T-helper 2 cell treated with Interferon-gamma antibody and Interleukin-4, amounts not matched to agents 5 μg/mL and 100 μg/mL, for 36 hours (primary cell): ENCODE results near the gene PRTFDC1.
"Not testable (repeated sequence)": the region's sequence is repeated elsewhere in the genome, so short reads cannot be mapped to it uniquely, and the experiment has no call there.

Experiments
- DNase-seq: peaks from one replicate; pipeline ENCODE4 v3.0.0; 2021; ENCODE audit warnings: low spot score
- H3K27ac Mint-ChIP-seq: one replicate; pipeline ENCODE4 v1.8.0; 2021; ENCODE audit warnings: mild to moderate bottlenecking, mixed read lengths
- H3K27me3 Mint-ChIP-seq: one replicate; pipeline ENCODE4 v1.8.0; 2021; ENCODE audit warnings: low read depth, mixed read lengths
- H3K36me3 Mint-ChIP-seq: one replicate; pipeline ENCODE4 v1.8.0; 2021; ENCODE audit warnings: low read depth, mixed read lengths
- H3K4me1 Mint-ChIP-seq: one replicate; pipeline ENCODE4 v1.8.0; 2021; ENCODE audit warnings: low read depth, mixed read lengths
- H3K4me3 Mint-ChIP-seq: one replicate; pipeline ENCODE4 v1.8.0; 2022; ENCODE audit warnings: mild to moderate bottlenecking, moderate library complexity, mixed read lengths
- H3K9me3 Mint-ChIP-seq: one replicate; pipeline ENCODE4 v1.8.0; 2021; ENCODE audit warnings: mixed read lengths

Gene PRTFDC1

DNA sequence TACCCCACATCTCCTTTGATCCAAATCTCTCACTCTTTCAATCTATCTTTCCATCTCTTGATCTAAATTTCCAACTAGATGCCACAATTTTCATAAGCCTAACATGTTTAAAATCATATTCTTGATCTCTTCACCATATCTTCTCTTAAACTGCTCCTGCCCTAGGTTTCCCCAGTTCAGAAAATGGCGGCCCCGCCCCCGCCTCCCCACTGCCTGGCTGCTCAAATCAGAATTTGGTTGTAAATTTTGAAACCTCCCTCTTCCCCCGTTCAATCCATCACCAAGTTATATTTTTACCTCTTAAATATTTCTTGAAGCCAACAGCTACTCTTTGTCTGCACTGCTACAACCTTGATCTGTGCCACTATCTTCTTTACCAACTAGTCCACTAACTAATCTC, 27.3 kb upstream of the PRTFDC1 start:
- Mint-ChIP-seq H3K9me3 (no peaks in the 10 kb centered on the region), H3K36me3 (no peaks in the 10 kb centered on the region), H3K27me3 (peaks cover 14% of the 10 kb centered on the region), H3K27ac (no peak overlapping the region), H3K4me1 (peaks cover 10% of the 10 kb centered on the region), H3K4me3 (no peak overlapping the region)
- no peak for DNase-seq

DNA sequence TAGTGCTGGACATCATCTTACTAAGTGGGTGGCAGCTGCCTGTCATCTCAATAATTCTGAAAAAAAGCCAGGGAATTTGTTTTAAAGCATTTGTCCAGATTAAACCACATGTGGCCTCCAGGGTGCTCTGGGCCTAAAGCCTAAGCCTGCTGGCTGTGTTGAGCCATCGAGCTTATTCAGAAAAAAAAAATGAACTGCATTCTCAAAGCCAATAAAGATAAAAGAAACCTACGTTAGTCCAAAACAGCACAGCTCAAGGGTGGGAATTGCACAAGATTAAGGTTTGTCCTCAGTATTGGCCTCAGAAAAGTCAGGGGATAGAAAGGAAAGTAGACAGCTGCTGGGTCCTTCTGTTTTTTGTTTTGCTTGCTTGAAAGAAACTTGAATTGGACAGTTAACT, 22.6 kb upstream of the PRTFDC1 start:
- no peak overlapping the region for H3K27ac Mint-ChIP-seq
- H3K9me3 Mint-ChIP-seq, result no peaks in the 10 kb centered on the region
- no peak overlapping the region for H3K4me3 Mint-ChIP-seq
- peaks cover 12% of the 10 kb centered on the region for H3K27me3 Mint-ChIP-seq
- DNase-seq, result no peak
- H3K4me1 Mint-ChIP-seq, result peaks cover 4% of the 10 kb centered on the region
- no peaks in the 10 kb centered on the region for H3K36me3 Mint-ChIP-seq

DNA sequence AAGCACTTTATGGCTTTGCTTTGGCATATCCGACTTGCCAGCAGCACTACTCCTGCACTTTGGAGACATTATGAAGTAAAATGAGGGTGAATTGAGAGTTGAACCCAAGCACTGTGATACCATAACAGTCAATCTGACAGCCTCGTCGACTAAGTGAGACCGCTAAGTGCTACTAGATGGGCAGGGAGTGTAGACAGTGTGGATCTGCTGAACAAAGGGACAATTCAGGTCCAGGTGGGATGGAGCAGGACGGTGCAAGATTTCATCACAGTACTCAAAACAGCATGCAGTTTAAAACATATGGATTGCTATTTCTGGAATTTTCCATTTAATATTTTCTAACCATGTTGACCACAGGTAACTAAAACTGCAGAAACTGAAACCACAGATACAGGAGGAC, 20.8 kb upstream of the PRTFDC1 start:
- H3K36me3 Mint-ChIP-seq, result no peaks in the 10 kb centered on the region
- no peaks in the 10 kb centered on the region for H3K9me3 Mint-ChIP-seq
- peaks cover 2% of the 10 kb centered on the region for H3K27me3 Mint-ChIP-seq
- peaks cover 4% of the 10 kb centered on the region for H3K4me1 Mint-ChIP-seq
- H3K27ac Mint-ChIP-seq, result no peak overlapping the region
- H3K4me3 Mint-ChIP-seq, result no peak overlapping the region
- DNase-seq, result no peak

DNA sequence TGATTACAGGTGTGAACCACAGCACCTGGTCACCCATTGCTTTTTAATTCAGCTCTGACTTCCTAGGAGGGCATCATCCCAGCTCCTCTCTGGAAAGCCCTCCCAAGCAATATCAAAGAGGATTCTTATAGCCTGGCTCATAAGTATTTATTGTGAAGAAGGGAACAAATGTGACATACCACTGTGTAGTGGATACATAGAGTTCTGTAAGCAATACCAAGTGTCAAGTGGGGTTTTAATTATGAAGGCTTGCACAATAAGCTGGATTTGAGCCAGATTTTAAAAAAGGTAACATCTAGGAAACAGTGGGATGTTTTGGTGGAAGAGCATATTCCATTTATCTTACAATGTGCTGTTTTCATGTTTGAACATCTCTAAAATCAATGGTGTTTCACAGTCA, 19.0 kb upstream of the PRTFDC1 start:
- no peak for DNase-seq
- Mint-ChIP-seq H3K36me3 (no peaks in the 10 kb centered on the region), H3K9me3 (no peaks in the 10 kb centered on the region), H3K27ac (no peak overlapping the region), H3K27me3 (no peaks in the 10 kb centered on the region), H3K4me1 (peaks cover 4% of the 10 kb centered on the region), H3K4me3 (no peak overlapping the region)

DNA sequence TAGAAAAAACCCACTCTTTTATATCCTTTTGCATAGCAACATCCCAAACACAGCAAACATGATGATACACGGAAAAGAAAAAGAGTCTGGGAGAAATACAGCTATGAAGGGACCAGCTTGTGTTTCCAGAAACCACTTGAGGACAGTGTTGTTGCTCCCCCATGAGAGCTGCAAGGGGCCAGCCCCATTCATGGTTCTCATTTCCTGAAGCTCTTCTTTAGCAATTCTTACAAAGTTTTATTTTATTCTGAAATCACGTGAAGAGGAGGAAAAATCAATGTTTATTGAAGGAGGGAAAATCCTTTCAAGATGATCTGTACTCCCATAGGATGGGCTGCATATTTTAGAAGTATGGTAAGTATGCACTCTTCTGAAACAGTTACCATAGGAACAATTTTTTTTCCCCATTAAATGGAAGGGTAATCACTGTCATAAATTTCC, 17.5 kb upstream of the PRTFDC1 start:
- no peak for DNase-seq
- no peak overlapping the region for H3K4me3 Mint-ChIP-seq
- H3K27me3 Mint-ChIP-seq, result no peaks in the 10 kb centered on the region
- no peaks in the 10 kb centered on the region for H3K9me3 Mint-ChIP-seq
- no peak overlapping the region for H3K27ac Mint-ChIP-seq
- peaks cover 7% of the 10 kb centered on the region for H3K4me1 Mint-ChIP-seq
- H3K36me3 Mint-ChIP-seq, result no peaks in the 10 kb centered on the region

DNA sequence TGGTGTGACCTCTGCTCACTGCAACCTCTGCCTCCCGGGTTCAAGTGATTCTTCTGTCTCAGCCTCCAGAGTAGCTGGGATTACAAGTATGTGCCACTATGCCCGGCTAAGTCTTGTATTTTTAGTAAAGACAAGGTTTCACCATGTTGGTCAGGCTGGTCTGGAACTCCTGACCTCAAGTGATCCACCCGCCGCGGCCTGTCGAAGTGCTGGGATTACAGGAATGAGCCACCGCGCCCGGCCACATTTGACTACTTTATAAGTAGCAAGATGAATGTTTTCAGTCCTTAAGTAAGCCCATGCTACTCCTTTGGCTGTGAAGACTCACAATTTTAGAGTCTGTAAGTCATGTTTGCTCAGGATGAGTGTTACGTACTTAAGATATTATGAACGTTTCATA, 16.5 kb upstream of the PRTFDC1 start:
- not testable (repeated sequence) for H3K9me3 Mint-ChIP-seq, H3K36me3 Mint-ChIP-seq, H3K4me3 Mint-ChIP-seq, H3K27me3 Mint-ChIP-seq, H3K27ac Mint-ChIP-seq, DNase-seq, H3K4me1 Mint-ChIP-seq

DNA sequence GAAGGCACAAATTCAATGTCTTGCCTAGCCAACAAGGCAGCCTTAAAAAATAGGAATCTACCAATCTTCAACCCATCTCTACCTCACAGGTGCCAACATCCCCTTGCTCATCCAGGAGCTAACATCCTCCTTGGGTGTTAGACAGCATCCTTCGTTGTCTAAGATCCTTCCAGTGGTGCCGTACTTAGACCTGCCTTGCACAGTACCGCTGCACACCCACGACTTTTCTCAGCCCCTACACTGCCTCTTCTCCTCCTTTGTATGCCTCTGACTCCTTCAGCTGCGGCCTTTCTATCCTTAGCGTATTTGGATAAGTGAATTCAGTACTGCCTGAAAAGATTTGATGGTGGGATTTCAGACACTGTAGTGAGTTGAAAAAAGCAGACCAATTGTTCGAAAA, 15.9 kb upstream of the PRTFDC1 start:
- Mint-ChIP-seq H3K36me3 (no peaks in the 10 kb centered on the region), H3K27ac (no peak overlapping the region), H3K4me1 (peaks cover 7% of the 10 kb centered on the region), H3K4me3 (no peak overlapping the region), H3K27me3 (no peaks in the 10 kb centered on the region), H3K9me3 (no peaks in the 10 kb centered on the region)
- no peak for DNase-seq

DNA sequence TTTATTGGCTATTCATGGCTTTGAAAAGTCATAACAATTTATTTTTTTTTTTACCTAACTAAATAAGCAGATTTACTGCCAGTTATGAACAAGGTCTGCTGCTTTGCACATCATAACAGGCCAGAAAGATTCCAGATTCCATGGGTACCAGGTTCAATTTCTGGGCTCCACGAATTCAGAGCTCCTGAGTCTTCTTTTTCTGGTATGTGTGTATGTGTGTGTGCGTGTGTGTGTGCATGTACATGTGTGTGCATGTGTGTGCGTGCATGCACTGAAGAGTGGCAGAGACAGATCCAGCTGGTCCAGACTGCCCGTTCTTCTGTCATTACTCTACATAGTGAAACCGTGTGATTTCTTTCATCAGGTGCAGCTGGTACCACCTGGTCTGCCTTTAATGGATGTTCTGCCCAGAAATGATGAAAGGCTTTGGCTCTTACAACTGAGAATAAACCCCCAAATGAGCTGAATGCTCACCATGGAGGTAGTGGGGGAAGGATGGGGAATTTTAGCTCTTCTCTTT, 14.6 kb upstream of the PRTFDC1 start:
- Mint-ChIP-seq H3K36me3 (no peaks in the 10 kb centered on the region), H3K4me1 (peaks cover 3% of the 10 kb centered on the region), H3K27me3 (no peaks in the 10 kb centered on the region), H3K4me3 (no peak overlapping the region), H3K27ac (no peak overlapping the region), H3K9me3 (no peaks in the 10 kb centered on the region)
- no peak for DNase-seq

DNA sequence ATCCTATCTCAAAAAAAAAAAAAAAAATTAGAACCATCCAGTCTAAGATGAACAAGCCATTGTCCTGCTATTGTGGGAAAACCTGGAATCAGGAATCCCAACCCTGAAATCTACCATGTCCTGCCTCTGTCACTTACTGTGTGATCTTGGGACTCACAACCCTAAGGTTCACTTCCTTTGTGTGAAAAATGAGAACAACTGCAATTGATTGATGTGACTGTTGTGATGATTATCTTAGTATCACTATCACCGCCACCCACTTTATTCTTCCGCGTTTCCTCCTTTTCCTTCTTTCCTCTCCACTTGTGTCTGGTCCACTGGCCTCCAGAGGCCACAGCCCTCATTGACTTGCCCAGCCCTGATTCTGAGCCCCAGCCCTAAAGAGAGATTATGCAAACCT, 12.6 kb upstream of the PRTFDC1 start:
- H3K4me3 Mint-ChIP-seq, result no peak overlapping the region
- H3K4me1 Mint-ChIP-seq, result peaks cover 3% of the 10 kb centered on the region
- no peaks in the 10 kb centered on the region for H3K36me3 Mint-ChIP-seq
- H3K27me3 Mint-ChIP-seq, result peaks cover 3% of the 10 kb centered on the region
- H3K9me3 Mint-ChIP-seq, result no peaks in the 10 kb centered on the region
- H3K27ac Mint-ChIP-seq, result no peak overlapping the region
- DNase-seq, result no peak

DNA sequence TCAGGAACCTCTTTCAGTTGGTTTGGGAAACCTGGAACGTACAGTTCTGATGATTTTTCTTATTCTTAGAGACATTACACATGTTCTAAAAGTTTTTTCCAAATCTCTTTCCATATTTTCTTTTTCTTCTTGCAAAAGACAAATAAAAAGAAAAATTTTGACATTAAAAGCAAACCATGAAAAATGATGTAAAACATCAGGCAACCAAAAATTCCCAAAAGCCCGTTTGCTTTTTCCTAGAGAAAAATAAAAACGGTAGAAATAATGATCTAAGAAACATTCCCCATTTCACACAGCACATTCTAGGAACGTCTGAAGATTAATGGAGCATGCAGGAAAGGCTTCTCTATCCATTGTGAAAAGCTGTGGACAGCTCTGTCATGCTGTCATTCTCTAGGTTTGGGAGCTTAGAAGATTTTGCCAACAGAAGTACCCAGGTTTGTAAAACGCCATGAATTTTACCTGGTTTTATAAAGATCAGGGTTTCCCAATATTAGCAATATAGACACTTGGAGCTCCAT, 11.2 kb upstream of the PRTFDC1 start:
- Mint-ChIP-seq H3K9me3 (no peaks in the 10 kb centered on the region), H3K4me3 (no peak overlapping the region), H3K27ac (no peak overlapping the region), H3K36me3 (no peaks in the 10 kb centered on the region), H3K4me1 (peaks cover 3% of the 10 kb centered on the region), H3K27me3 (peaks cover 3% of the 10 kb centered on the region)
- no peak for DNase-seq

DNA sequence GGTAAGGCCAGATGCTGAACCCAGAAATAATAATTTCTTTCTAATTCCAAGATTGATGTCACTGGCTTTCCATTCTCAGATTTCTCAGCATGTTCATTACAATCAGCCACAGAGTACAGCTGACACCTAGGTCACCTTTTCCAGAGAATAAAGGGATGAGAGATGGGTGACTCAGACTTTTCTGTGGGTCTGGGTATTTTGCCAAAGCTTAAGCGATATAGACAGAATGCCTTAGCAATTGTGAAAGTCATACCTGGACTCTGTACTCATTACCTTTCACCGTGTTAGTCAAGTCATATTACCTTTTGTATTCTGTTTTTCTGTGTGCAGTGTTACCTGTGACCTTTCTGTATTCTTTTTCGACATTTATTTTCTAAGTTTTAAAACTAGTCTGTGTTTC, 10.6 kb upstream of the PRTFDC1 start:
- Mint-ChIP-seq H3K36me3 (no peaks in the 10 kb centered on the region), H3K4me3 (no peak overlapping the region), H3K9me3 (no peaks in the 10 kb centered on the region), H3K27me3 (peaks cover 3% of the 10 kb centered on the region), H3K27ac (no peak overlapping the region), H3K4me1 (peaks cover 3% of the 10 kb centered on the region)
- no peak for DNase-seq

DNA sequence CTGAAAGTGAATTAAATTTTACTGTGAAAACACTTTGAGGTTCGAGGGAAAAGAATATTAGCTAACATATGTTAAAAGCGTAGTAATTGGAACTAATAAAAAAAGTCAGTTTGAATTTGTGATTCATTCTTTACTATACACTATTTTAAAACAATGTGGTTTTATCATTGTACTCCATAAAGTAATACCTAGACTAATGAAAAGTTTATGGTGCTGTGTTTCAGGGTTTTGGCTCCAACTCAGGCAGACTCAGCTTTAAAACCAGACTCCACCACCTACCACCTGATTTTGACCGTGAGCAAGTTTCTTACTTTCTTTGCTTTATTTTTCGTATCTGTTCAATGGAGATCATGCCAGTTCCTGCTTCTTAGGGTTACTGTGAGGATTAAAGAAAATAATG, 9.2 kb upstream of the PRTFDC1 start:
- Mint-ChIP-seq H3K4me1 (peaks cover 3% of the 10 kb centered on the region), H3K9me3 (no peaks in the 10 kb centered on the region), H3K4me3 (no peak overlapping the region), H3K27me3 (peaks cover 9% of the 10 kb centered on the region), H3K27ac (no peak overlapping the region), H3K36me3 (no peaks in the 10 kb centered on the region)
- no peak for DNase-seq

DNA sequence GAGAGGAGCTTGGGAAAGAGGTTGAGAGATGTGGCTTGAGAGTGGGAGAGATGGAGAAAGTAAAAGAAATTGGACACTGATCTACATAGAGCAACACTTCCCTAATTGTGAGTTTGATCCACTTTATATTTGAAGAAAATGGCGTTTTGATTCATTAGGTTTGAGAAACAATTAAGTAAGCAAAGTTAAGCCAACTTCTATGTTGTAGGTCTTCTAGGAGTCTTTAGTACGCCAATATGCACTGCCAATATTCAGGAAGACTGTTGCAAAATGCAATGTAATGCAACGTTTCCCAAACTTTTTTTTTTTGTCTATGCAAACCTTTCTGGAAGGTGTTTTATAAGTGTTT, 7.0 kb upstream of the PRTFDC1 start:
- peaks cover 9% of the 10 kb centered on the region for H3K27me3 Mint-ChIP-seq
- H3K36me3 Mint-ChIP-seq, result no peaks in the 10 kb centered on the region
- no peak for DNase-seq
- no peak overlapping the region for H3K4me3 Mint-ChIP-seq
- H3K27ac Mint-ChIP-seq, result no peak overlapping the region
- no peaks in the 10 kb centered on the region for H3K9me3 Mint-ChIP-seq
- H3K4me1 Mint-ChIP-seq, result no peaks in the 10 kb centered on the region

DNA sequence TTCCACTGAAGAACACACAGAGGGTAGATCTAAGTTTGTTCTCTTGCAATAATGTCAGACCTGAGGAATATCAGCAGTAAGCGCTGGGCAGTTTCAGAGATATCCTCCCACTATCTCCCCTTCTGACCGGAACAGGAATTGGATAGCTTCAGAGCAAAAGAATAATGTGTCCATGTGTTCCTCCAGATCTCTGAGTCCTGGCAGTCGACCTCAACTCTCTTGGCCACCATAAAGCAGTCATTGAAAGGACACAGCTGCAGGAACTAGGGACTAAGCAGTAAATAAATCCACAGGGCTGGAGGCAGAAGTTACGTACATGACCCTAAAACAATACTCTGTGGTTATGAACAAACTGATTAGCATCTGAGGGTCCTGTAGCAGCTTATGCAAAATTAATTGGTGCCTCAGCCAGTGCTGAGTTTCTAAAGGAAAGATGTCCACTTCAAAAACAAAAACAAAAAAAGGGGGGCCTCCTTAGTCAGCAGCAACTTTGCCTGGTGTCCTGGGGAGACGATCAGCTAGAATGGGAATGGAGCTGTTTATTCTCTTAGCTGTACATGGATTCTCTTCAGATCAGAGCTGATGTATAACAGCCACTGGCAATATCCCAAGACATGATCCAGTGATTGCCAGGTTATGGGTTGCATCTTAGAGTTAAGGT, 6.4 kb upstream of the PRTFDC1 start:
- Mint-ChIP-seq H3K9me3 (no peaks in the 10 kb centered on the region), H3K27me3 (peaks cover 12% of the 10 kb centered on the region), H3K4me1 (peaks cover under 1% of the 10 kb centered on the region), H3K36me3 (no peaks in the 10 kb centered on the region), H3K27ac (no peak overlapping the region), H3K4me3 (no peak overlapping the region)
- no peak for DNase-seq

DNA sequence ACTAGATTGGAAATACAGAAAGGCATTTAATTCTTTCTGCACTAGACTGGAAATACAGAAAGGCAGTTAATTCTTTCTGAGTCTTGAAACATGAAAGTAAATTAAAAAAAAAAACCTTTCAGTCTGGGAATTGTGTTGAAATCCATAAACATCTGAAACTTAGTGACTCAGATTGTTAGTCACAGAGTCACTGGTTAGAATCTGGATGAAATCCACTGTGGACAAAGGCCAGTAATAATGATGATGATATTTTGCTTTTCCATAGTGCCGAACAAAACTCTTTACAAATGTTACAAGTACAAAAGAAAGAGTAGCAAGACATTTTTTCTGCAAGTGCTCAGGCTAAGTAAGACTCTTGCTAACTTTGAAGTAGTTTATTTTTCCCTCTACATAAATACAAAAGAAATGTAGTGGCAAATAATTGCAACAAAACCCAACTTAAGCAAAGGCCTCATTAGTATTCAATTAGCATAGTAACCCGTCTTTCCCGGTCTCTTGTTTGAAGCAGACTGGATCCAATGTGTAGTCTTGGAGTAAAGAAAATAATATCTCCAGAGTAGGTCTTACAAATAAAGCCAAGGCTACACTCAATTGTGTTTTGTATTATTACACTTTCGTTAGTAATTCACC, 5.8 kb upstream of the PRTFDC1 start:
- DNase-seq, result no peak
- H3K4me1 Mint-ChIP-seq, result peaks cover 2% of the 10 kb centered on the region
- peaks cover 13% of the 10 kb centered on the region for H3K27me3 Mint-ChIP-seq
- no peaks in the 10 kb centered on the region for H3K9me3 Mint-ChIP-seq
- no peak overlapping the region for H3K4me3 Mint-ChIP-seq
- H3K27ac Mint-ChIP-seq, result no peak overlapping the region
- H3K36me3 Mint-ChIP-seq, result no peaks in the 10 kb centered on the region
